ENCODE measurements around the gene SGSM1. TPM values are rescaled to one million over a fixed set of nuclear protein-coding genes. Genes with fewer than 3 reads are reported as not detected.
A peak's percentile ranks its signal among the peaks of the same experiment; 100 is the strongest.

Gene SGSM1
- total RNA-seq, 1 donor from 2014 or later, result 4.1 TPM

DNA sequence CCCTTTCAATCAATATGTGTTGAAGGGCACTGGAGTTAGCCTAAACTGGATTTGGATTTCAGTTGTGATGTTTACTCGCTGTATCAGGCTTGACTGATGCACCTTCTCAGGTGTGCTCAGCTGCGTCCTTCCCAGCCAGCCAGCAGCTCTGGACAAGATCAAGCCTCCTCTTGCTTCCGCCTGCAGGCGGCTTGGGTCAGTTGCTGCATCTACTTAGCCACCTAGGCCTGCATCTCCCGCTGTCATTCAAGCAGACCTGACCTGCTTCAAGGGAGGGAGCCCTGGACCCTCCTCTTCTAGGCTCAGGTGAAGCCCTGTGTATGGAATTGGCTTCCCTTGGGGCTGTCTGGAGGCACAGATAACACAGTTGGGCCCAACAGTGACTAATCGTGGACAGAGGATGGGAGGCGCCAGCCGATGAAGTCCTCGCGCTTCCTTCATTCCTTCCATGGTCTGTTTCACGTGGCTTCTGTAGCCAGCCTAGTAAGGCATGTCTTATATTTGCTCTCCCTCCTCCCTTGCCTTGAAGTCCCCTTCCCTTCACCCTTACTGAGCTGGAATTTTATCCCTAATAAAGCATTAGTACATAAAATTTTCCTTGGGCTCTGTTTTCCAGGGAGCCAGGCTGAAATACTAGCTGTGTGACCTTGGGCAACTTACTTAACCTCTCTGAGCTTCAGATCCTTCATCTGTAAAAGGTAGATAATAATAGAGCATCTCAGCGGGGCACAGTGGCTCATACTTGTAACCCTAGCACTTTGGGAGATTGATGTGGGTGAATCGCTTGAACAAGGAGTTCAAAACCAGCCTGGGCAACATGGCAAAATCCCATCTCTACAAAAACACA, 142.6 kb downstream of the SGSM1 start:
- DNase-seq (ENCODE audit: low read depth in 2 of 2), result no peak

DNA sequence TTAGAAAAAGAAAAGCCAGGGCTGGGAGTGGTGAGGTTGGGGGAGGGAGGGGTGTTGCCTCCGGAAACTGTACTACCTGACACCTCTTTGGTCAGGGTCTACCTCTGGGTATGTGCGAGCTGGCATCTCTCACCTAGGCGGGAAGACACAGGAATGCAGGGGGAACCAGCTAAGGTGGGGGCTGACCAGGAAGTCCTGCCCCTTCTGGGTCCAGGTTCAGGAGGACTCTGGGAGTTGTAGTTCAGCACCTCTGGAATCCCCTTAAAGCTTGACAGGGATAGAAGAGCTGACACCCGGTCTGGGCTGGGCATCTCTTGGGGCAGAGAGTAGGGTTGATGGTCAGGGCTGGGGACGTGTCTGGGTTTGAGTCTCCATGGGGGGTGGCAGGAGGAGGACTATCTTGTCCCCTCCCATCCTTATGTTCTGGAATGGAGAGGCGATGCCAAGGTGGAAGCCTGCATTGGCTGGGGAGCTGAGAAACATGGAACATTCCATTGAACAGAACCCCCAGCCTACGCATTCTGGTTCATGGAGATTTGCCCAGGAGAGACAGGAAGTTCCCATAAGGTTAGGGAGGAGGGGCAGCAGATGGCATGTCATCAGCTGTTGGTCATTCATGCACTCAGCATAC, 144.4 kb downstream of the SGSM1 start:
- DNase-seq (ENCODE audit: low read depth in 2 of 2), result peak; percentile 51 to 59

- DNase-seq (ENCODE audit: low read depth in 2 of 2), result peak; percentile 65 to 84
Measured at GRCh38 chr22:24951942-24952836, 146.2 kb downstream of the SGSM1 start, which contains the start of gene KIAA1671. TSS of gene KIAA1671 (plus strand) at chr22:24952716. CDS start at chr22:25028000, 75,284 bp downstream.

- DNase-seq (ENCODE audit: low read depth in 2 of 2), result peak; percentile 58 to 83
Measured at GRCh38 chr22:24952837-24953383, 146.9 kb downstream of the SGSM1 start.

DNA sequence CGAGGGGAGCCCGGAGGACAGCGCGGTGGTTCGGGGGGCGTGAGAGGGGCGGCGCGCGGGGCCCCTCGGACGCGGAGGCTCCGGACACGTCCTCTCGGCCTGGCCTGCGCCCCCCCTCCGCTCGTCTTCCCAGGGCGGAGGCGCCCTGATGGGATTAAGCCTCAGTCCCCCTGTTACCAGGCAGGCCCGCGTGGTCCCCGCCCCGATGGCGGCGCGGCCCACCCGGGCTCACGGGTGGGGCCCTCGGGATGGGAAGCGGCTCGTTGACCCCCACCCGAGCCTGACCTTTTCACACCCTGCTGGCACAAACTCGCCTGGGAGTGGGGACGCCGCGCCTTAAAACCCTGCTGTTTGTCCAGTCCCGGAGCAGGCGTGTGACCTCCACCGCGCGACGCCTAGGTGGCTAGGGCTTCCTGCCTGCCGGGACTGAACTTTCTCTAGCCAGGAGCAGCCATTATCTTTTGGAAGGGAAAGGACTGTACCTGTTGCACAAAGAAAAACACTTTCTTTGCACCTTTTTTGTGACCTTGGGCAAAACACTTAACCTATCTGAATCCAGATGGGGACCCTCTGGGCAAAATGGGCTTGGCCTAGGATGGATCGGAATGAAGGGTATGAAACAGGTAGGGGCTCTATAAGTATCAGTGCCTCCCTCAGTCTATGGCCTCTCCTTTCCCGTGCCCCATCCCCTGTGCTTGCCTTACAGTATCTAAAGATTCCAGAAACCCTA, 147.5 kb downstream of the SGSM1 start:
- DNase-seq (ENCODE audit: low read depth in 2 of 2), result peak in 1 of 2 donors; percentile 34

- DNase-seq (ENCODE audit: low read depth in 2 of 2), result peak in 1 of 2 donors; percentile 18
Measured at GRCh38 chr22:24954114-24954463, 148.1 kb downstream of the SGSM1 start.

GRCh38 chr22:24954856-24955255, 148.8 kb downstream of the SGSM1 start:
- DNase-seq (ENCODE audit: low read depth in 2 of 2), result no peak

DNA sequence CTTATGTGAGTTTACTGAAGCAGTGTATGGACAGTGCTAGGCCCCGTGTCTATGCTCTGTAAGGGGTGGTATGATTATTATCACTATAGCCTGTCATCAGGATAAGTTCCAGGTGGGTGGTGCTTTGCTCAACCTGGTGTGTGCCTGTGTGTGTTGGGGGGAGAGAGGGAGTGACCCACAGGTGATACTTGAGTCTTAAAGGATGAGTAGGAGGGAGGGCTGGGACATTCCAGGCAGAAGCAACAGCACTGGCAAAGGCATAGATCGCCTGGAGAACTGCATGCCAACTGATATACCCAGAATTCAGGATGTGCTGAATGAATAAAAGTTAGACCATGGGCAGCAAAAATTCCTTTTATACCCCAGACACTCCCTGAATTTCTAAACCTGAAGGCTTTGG, 151.0 kb downstream of the SGSM1 start:
- DNase-seq (ENCODE audit: low read depth in 2 of 2), result no peak

GRCh38 chr22:24961217-24961844, 155.3 kb downstream of the SGSM1 start:
- no peak for DNase-seq (ENCODE audit: low read depth in 2 of 2)

GRCh38 chr22:24962094-24962493, 156.1 kb downstream of the SGSM1 start:
- no peak for DNase-seq (ENCODE audit: low read depth in 2 of 2)

GRCh38 chr22:24962835-24963234, 156.8 kb downstream of the SGSM1 start:
- no peak for DNase-seq (ENCODE audit: low read depth in 2 of 2)

DNA sequence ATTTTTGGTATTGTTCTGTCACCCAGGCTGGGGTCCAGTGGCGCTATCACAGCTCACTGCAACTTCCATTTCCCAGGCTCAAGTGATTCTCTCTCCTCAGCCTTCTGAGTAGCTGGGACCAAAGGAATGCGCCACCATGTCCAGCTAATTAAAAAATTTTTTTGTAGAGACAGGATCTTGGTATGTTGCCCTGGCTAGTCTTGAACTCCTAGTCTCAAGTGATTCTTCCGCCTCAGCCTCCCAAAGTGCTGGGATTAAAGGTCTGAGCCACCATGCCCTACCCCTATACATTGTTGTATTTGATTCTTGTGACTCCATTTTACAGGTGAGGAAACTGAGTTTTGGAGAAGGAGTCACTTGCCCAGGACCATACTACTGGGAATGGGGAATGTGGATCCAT, 158.4 kb downstream of the SGSM1 start:
- DNase-seq (ENCODE audit: low read depth in 2 of 2), result no peak

DNA sequence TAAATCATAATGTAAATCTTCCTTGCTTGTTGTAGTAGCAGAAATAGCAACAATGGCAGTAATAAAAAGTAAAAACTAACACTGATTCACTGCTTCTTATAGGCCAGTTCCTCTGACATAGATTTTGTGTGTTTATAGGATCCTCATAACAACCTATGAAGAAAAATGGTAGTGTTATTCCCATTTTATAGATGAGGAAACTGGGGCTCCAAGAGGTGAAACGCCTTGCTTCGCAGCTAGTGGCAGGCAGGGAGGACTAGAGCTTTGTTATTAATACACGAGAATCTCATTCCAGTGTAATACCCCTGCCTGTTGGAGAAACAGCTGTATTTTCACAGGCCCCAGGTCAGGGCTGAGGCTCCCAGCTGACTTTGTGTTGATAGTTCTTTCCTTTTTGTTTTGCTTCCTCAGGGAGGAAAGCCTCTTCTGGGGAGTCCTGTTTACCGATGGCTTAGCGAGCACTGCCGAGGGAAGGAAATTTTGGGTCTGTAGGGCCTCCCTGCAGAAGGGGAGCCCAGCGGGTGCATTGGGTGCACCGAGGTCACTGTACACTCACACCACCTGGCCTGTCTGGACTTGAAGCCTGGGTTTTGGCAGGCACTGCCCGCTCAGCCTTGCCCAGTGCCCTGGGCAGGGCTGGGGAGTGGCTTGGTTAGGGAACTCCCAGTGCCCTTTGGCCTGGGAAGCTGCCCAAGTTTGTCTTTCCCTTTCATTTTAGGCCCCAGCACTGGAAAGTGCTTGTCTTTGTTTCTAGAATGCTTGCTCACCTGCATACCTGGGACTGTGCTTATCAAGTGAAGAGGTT, 160.0 kb downstream of the SGSM1 start:
- peak in 1 of 2 donors; percentile 56 for DNase-seq (ENCODE audit: low read depth in 2 of 2)

DNA sequence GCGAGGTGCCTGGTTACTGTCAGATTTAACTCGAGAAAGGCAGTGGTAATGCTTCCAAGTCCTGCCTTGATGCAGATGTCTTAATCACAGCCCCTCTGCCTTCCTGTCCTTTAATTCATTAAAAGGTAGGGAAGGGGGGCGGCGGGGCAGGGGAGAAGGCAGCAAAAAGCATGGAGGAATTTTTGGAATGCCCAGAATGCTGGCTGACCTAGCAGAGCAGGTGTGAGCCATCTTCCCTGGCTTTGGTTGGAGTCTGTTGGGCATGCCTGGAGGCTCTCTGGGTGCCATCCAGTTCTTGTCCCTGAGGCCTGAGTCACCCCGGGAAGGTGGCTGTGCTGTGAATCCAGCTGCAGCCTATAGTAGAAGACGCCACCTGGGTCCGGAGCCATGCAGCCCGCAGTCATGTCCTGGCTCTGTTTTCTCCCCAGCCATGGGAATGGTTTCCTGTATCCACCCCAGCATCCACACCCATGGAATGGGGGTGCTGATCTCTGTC, 162.1 kb downstream of the SGSM1 start:
- peak in 1 of 2 donors; percentile 49 for DNase-seq (ENCODE audit: low read depth in 2 of 2)

DNA sequence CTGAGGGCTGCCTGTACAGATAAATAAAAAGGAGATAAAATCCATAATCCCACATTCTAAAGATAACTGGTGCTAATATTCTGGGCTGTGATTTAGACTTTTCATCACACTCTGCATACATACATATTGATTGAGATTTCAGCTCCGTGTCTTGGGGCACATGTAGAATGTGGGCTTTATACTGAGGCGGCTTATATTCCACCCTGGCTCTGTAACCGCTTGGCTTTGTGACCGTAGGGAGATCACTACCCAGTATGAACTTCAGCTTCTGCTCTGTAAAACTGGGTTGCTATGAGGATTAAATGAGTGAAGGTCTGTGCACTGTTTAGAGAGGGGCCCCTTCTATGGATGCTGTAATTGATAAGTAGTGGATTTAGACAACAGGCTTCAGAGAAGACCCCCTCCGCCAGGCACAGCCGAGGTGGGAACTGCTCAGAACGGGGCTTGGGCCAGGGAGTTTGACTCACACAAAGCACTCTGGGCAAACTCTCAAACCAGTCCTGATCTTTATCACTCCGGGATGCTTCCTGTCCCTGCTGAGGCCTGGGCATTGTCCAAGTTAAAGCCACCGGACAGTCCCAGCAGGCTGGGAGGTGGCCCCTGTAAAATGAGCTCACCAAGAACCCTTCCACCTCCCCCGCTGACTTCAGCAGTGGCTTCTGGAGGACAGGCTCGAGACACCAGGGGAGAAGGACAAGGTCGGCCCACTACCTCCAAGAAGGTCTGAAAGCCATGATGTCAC, 163.7 kb downstream of the SGSM1 start:
- DNase-seq (ENCODE audit: low read depth in 2 of 2), result peak; percentile 80 to 90

DNA sequence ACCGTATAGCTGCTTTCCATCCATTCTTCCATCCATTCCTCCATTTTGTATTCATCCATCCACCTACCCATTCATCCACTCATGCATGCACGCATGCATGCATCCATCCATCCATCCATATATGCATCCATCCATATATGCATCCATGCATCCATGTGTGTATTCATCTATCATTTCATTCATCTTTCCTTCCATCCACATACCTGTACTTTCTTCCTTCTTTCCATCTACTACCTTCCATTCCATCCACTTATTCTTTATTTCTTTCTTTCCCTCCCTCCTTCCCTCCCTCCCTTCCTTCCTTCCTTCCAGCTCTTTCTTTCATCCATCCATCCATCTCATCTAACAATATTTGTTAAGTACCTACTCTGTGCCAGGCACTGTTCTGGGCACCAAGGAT, 166.4 kb downstream of the SGSM1 start:
- no peak for DNase-seq (ENCODE audit: low read depth in 2 of 2)

- DNase-seq (ENCODE audit: low read depth in 2 of 2), result no peak
Measured at GRCh38 chr22:24973872-24974271, 167.9 kb downstream of the SGSM1 start.

GRCh38 chr22:24975125-24975640, 169.2 kb downstream of the SGSM1 start:
- no peak for DNase-seq (ENCODE audit: low read depth in 2 of 2)

Data from dermis microvascular lymphatic vessel endothelial cell (primary cell).